Memory B cell (primary cell): Measurements from ENCODE around the gene CRYAB.

ENCODE experiments used
- ATAC-seq: fragments of 150-1000 bp; cut with Tn5 transposase; 2 replicates; pipeline ENCODE4 v1.10.0; 2021; ENCODE audit warnings: low read depth, mild to moderate bottlenecking, moderate library complexity
- DNase-seq, 2 donors: peaks; one replicate each; pipeline ENCODE4 v3.0.0; 2022; ENCODE audit warnings: low spot score in 2 of 2
- H3K27ac Mint-ChIP-seq: one replicate; pipeline ENCODE4 v1.8.0; 2022; ENCODE audit warnings: mild to moderate bottlenecking, moderate library complexity, mixed read lengths
- H3K27me3 Mint-ChIP-seq: one replicate; pipeline ENCODE4 v1.8.0; 2022; ENCODE audit warnings: mixed read lengths
- H3K36me3 Mint-ChIP-seq: one replicate; pipeline ENCODE4 v1.8.0; 2022; ENCODE audit warnings: mild to moderate bottlenecking, mixed read lengths
- H3K4me1 Mint-ChIP-seq: one replicate; pipeline ENCODE4 v1.8.0; 2022; ENCODE audit warnings: mixed read lengths
- H3K4me3 Mint-ChIP-seq: one replicate; pipeline ENCODE4 v1.8.0; 2022; ENCODE audit warnings: mild to moderate bottlenecking, moderate library complexity, mixed read lengths
- H3K9me3 Mint-ChIP-seq: one replicate; pipeline ENCODE4 v1.8.0; 2022; ENCODE audit warnings: mixed read lengths

CRYAB gene

GRCh38 chr11:111923351-111923788 lies 11.8 kb upstream of the CRYAB start:
- DNase-seq: no peak
- no peak for ATAC-seq
- H3K27ac Mint-ChIP-seq: no peak overlapping the region
- H3K4me1 Mint-ChIP-seq: peaks cover 7% of the 10 kb centered on the region
- no peaks in the 10 kb centered on the region for H3K27me3 Mint-ChIP-seq
- H3K36me3 Mint-ChIP-seq: no peaks in the 10 kb centered on the region
- H3K4me3 Mint-ChIP-seq: no peak overlapping the region
- no peaks in the 10 kb centered on the region for H3K9me3 Mint-ChIP-seq

- ATAC-seq: no peak
- Mint-ChIP-seq H3K36me3 (no peaks in the 10 kb centered on the region), H3K9me3 (no peaks in the 10 kb centered on the region), H3K4me1 (peaks cover 7% of the 10 kb centered on the region), H3K27ac (no peak overlapping the region), H3K4me3 (no peak overlapping the region), H3K27me3 (peaks cover 3% of the 10 kb centered on the region)
- no peak for DNase-seq
These were observed 11.2 kb upstream of the CRYAB start for GRCh38 chr11:111922803-111923202.

GRCh38 chr11:111921541-111922230 lies 10.1 kb upstream of the CRYAB start:
- DNase-seq (no peak), ATAC-seq (no peak)
- H3K4me1 Mint-ChIP-seq: peaks cover 2% of the 10 kb centered on the region
- peaks cover 7% of the 10 kb centered on the region for H3K27me3 Mint-ChIP-seq
- H3K36me3 Mint-ChIP-seq: no peaks in the 10 kb centered on the region
- peaks cover 2% of the 10 kb centered on the region for H3K9me3 Mint-ChIP-seq
- no peak overlapping the region for H3K27ac Mint-ChIP-seq
- H3K4me3 Mint-ChIP-seq: no peak overlapping the region

- ATAC-seq: no peak
- H3K36me3 Mint-ChIP-seq: no peaks in the 10 kb centered on the region
- H3K27ac Mint-ChIP-seq: no peak overlapping the region
- no peak for DNase-seq
- no peak overlapping the region for H3K4me3 Mint-ChIP-seq
- peaks cover 10% of the 10 kb centered on the region for H3K27me3 Mint-ChIP-seq
- H3K9me3 Mint-ChIP-seq: peaks cover 2% of the 10 kb centered on the region
- peaks cover 1% of the 10 kb centered on the region for H3K4me1 Mint-ChIP-seq
These were observed 9.3 kb upstream of the CRYAB start for GRCh38 chr11:111920908-111921307.

- Mint-ChIP-seq H3K4me1 (no peaks in the 10 kb centered on the region), H3K9me3 (peaks cover 2% of the 10 kb centered on the region), H3K27me3 (peaks cover 12% of the 10 kb centered on the region), H3K4me3 (no peak within 1 kb of the TSS), H3K36me3 (no peaks in the 10 kb centered on the region), H3K27ac (no peak within 1 kb of the TSS)
- DNase-seq: no peak
- no peak for ATAC-seq
These were observed 7.1 kb upstream of the CRYAB start, which contains the start of gene C11orf52 for GRCh38 chr11:111918390-111919256. Gene C11orf52 (plus strand): TSS chr11:111918913. CDS start chr11:111918973, 60 bp downstream.

GRCh38 chr11:111917788-111918187 lies 6.2 kb upstream of the CRYAB start:
- Mint-ChIP-seq H3K4me3 (no peak overlapping the region), H3K9me3 (peaks cover 2% of the 10 kb centered on the region), H3K4me1 (peaks cover 5% of the 10 kb centered on the region), H3K36me3 (peaks cover 2% of the 10 kb centered on the region), H3K27ac (no peak overlapping the region), H3K27me3 (peaks cover 19% of the 10 kb centered on the region)
- ATAC-seq: no peak
- DNase-seq: no peak

GRCh38 chr11:111917312-111917711 lies 5.7 kb upstream of the CRYAB start:
- Mint-ChIP-seq H3K27me3 (peaks cover 19% of the 10 kb centered on the region), H3K9me3 (peaks cover 2% of the 10 kb centered on the region), H3K36me3 (peaks cover 2% of the 10 kb centered on the region), H3K4me3 (no peak overlapping the region), H3K4me1 (peaks cover 5% of the 10 kb centered on the region), H3K27ac (no peak overlapping the region)
- ATAC-seq (no peak), DNase-seq (no peak)

- peaks cover 21% of the 10 kb centered on the region for H3K27me3 Mint-ChIP-seq
- ATAC-seq: no peak
- H3K27ac Mint-ChIP-seq: no peak overlapping the region
These were observed 5.2 kb upstream of the CRYAB start for GRCh38 chr11:111916768-111917167.

GRCh38 chr11:111913997-111914396 lies 2.4 kb upstream of the CRYAB start:
- H3K4me3 Mint-ChIP-seq: no peak overlapping the region
- ATAC-seq (no peak), DNase-seq (no peak)
- H3K9me3 Mint-ChIP-seq: peaks cover 2% of the 10 kb centered on the region
- H3K27me3 Mint-ChIP-seq: peaks cover 29% of the 10 kb centered on the region
- no peak overlapping the region for H3K27ac Mint-ChIP-seq
- H3K36me3 Mint-ChIP-seq: peaks cover 2% of the 10 kb centered on the region
- peaks cover 5% of the 10 kb centered on the region for H3K4me1 Mint-ChIP-seq

More at GRCh38 chr11:111916768-111917167, 5.2 kb upstream of the CRYAB start:
- no peak for DNase-seq
- Mint-ChIP-seq H3K9me3 (peaks cover 2% of the 10 kb centered on the region), H3K4me1 (peaks cover 5% of the 10 kb centered on the region), H3K36me3 (peaks cover 2% of the 10 kb centered on the region), H3K4me3 (no peak overlapping the region)

GRCh38 chr11:111913031-111913861 lies 1.7 kb upstream of the CRYAB start:
- DNase-seq (no peak), ATAC-seq (no peak)
- Mint-ChIP-seq H3K9me3 (peaks cover 2% of the 10 kb centered on the region), H3K4me3 (peak overlapping the region; percentile 8), H3K27ac (no peak overlapping the region), H3K36me3 (peaks cover 2% of the 10 kb centered on the region), H3K27me3 (peaks cover 29% of the 10 kb centered on the region), H3K4me1 (peaks cover 5% of the 10 kb centered on the region)

- Mint-ChIP-seq H3K4me3 (peak within 1 kb of the TSS; percentile 8), H3K4me1 (peaks cover 5% of the 10 kb centered on the region), H3K27ac (no peak within 1 kb of the TSS), H3K36me3 (peaks cover 2% of the 10 kb centered on the region), H3K27me3 (peaks cover 25% of the 10 kb centered on the region), H3K9me3 (peaks cover 2% of the 10 kb centered on the region)
- ATAC-seq (no peak), DNase-seq (no peak)
These were observed 965 bp upstream of the CRYAB start, which contains the start of gene HSPB2 for GRCh38 chr11:111912535-111912934. Gene HSPB2 (plus strand): TSS chr11:111912734. CDS start chr11:111912830, 96 bp downstream.

GRCh38 chr11:111910676-111911562 lies 651 bp downstream of the CRYAB start:
- peaks cover 2% of the 10 kb centered on the region for H3K36me3 Mint-ChIP-seq
- H3K27me3 Mint-ChIP-seq: peaks cover 19% of the 10 kb centered on the region
- no peak overlapping the region for H3K4me3 Mint-ChIP-seq
- no peaks in the 10 kb centered on the region for H3K9me3 Mint-ChIP-seq
- ATAC-seq: no peak
- no peak for DNase-seq
- no peak overlapping the region for H3K27ac Mint-ChIP-seq
- peaks cover 5% of the 10 kb centered on the region for H3K4me1 Mint-ChIP-seq

- ATAC-seq (no peak), DNase-seq (no peak)
- Mint-ChIP-seq H3K9me3 (peaks cover 4% of the 10 kb centered on the region), H3K36me3 (peaks cover 4% of the 10 kb centered on the region), H3K4me3 (no peak overlapping the region), H3K27me3 (peaks cover 19% of the 10 kb centered on the region), H3K4me1 (peaks cover 5% of the 10 kb centered on the region), H3K27ac (no peak overlapping the region)
These were observed 2.2 kb downstream of the CRYAB start for GRCh38 chr11:111909378-111909777.
